HG03159 (cell line): ENCODE measurements around the gene MT1M.
"Not testable (repeated sequence)": the region's sequence is repeated elsewhere in the genome, so short reads cannot be mapped to it uniquely, and the experiment has no call there.

ENCODE experiments used
- ATAC-seq: cut with Tn5 transposase; IDR thresholded peaks from one replicate; pipeline ENCODE4 v1.9.1; 2021; ENCODE audit warnings: mild to moderate bottlenecking, moderate library complexity; ENCODE audit not compliant: unreplicated experiment

The MT1M gene

DNA sequence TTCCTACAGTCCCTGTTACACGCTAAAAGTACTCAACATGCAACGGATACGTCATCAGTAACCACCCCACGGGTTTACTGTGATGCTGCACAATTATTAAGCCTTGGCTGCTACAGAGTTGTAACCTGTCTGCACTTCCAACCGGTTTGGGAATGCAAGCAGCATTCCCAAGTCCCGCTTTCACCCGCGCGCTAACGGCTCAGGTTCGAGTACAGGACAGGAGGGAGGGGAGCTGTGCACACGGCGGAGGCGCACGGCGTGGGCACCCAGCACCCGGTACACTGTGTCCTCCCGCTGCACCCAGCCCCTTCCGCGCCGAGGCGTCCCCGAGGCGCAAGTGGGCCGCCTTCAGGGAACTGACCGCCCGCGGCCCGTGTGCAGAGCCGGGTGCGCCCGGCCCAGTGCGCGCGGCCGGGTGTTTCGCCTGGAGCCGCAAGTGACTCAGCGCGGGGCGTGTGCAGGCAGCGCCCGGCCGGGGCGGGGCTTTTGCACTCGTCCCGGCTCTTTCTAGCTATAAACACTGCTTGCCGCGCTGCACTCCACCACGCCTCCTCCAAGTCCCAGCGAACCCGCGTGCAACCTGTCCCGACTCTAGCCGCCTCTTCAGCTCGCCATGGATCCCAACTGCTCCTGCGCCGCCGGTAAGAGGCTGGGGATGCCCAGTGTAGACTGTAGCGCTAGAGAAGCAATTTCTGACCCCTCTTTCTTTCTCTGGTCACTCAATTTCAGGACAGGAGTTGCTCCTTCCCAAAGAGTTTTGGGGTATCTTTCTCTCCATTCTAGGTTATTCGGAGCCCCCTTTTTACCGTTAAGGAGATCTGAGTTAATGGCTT lies 24.2 kb upstream of the MT1M start, which contains the start of gene MT2A:
TSS of gene MT2A (plus strand) at position 542 of the 833 bp plus-strand sequence. CDS start at position 614, 72 bp downstream.
- peak; percentile 88 for ATAC-seq

DNA sequence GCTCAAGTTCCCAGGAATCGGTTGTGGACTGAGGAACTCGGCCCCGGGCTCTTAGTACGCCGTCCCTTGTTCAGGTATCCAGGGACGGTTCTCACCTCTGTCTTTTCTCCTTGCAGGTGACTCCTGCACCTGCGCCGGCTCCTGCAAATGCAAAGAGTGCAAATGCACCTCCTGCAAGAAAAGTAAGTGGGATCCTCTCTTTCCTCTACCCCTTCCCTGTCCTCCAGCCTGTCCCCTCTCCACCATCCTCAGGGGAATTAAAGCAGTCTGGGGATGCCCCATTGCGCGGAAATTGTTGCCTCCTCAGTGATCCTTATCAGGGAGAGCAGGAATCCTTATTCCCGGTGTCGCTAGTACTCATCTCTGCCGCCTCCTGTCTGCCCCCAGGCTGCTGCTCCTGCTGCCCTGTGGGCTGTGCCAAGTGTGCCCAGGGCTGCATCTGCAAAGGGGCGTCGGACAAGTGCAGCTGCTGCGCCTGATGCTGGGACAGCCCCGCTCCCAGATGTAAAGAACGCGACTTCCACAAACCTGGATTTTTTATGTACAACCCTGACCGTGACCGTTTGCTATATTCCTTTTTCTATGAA lies 23.5 kb upstream of the MT1M start:
- ATAC-seq, result no peak

DNA sequence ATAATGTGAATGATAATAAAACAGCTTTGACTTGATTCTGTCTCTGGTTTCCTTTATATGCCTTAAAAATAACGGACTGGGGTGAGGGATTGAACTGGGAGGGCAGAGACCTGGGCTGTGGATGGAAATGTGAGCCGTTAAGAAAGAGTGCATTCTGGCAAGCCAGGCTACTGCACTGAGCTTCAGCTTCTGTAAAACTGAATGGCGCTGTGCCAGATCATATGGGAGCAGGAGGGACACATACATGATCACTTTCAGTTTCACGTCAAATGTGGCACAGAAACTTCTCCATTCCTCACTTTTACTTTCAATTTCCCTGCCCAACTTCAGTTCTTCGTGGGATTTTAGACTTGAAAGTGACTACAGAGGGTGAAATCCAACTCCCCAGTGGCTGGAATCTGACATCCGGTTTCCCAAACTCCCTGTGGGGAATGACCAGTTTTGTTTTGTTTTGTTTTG lies 23.0 kb upstream of the MT1M start:
- ATAC-seq, result peak; percentile 51

DNA sequence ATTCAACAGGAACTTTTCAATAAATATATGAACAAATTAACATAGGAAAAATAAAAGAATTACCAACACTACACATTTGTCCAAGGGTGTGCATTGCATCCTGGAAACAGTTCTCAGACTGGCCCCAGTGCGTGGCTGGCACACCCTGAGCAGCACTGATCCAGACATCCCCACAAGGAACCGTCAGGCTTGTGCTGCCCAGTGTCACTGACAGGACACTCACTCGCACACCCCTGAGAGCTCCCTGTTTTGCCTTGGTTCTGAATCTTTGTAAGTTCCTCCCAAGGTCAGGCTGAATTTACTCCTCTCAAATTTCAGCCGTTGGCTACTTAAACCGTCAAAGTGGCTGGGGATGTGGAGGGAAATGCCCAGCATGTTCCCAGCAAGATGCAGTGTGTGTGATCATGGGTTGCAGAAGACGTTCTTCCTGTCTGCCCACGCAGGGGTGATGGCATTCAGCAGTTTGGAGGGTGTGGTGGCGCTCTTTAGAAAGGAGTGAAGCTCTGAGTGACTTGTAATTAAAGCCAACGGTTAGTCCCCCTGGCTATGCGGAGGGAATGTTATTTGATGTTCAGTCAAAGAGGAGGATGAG lies 22.3 kb upstream of the MT1M start:
- no peak for ATAC-seq

DNA sequence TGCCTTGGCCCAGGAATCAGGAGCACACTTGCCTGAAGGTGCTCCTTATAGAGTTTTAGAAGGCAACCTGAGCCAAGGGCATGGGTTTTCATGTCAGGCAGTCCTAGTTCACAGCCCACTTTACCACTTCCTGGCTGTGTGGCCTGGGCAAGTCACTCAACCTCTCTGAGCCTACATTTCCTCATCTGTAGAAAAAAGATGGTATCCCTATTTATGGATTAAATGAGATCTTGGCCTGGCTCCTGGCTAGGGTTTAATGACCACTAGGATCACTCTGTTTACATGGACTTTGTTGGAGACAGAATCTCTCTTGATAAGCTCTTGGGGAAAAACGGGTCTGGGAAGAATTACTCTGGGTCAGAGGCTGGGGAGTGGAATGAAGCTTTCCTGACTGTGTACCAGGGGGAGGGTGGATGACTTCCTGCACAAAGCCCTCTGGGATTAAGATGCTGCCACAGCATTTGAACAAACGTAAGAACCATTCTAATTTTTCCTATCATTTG lies 21.8 kb upstream of the MT1M start:
- no peak for ATAC-seq

DNA sequence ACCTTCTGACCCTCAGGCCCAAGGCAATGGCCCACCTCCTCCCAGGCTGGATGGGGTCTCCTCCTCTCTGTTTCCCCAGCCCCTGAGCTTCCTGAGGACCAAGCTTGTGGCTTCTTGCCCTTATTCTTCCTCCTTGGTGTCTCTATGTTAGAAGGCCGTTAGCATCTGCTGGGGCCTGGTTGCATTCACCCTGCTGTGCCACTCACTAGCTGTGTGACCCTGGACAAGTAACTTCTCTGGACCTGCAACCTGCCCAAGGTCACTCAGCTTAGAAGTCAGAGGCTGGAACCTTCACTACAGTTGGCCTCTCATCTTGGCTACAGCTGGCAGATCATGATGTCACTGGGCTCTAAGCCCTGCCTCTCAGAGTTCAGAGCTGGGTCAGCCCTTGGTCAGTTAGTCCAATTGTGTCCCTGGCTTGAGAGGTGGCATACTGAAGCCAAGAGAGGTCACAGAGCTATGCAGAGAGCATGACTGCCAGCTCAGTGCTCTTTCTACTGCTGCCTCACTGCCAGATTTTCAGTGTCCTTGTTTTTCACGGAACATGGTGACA lies 21.1 kb upstream of the MT1M start:
- ATAC-seq, result no peak

DNA sequence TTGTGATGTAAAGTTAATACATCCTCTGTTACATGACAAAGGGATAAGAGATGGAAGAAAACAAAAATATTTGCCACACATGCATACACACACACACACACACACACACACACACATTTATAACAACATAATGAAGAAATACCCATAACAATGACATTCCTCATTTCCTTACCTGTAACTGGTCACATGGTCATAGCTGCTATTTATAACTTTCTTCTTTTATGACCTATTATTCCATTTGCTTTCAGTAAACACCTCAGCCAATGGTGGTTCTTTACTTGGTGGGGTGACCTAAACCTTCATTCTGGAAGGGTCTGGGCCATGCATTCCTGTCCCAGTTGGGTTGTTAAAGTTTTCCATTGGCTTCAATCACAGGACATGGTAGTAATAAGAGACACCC lies 18.8 kb upstream of the MT1M start:
- no peak for ATAC-seq

DNA sequence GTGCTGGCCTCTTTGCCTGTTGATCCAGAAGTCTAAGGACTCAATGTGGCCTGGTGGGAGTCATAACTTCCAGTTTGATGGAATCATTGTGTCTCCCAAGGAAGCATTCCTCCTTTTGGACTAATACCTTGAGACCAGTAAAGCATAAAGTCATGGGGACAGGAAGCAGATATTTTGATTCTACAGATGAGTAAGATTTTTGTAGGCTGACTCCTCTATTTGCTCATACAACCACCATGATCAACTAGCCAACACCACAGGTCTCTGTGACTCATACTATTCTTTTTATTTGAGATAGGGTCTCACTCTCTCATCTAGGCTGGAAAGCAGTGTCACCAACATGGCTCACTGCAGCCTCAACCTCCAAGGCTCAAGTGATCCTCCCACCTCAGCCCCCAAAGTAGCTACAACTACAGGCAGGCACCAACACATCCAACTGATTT lies 17.9 kb upstream of the MT1M start:
- ATAC-seq, result no peak

DNA sequence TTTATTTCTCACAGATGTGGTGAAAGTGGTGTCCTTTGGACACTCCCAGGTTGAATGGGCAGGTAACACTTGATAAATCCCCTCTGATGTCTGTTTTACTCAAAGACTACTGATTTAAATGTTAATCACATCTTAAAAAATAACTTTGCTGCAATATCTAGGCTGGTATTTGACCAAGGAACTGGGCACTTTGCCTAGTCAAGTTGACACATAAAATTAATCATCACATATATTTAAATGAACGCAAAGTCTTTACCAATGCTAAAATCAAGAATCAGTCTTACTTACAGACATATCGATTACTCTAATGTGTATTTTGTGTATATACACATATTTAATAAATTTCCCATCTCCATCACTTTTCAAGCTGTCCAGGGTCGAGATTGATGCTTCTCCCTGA lies 17.1 kb upstream of the MT1M start:
- ATAC-seq, result no peak

DNA sequence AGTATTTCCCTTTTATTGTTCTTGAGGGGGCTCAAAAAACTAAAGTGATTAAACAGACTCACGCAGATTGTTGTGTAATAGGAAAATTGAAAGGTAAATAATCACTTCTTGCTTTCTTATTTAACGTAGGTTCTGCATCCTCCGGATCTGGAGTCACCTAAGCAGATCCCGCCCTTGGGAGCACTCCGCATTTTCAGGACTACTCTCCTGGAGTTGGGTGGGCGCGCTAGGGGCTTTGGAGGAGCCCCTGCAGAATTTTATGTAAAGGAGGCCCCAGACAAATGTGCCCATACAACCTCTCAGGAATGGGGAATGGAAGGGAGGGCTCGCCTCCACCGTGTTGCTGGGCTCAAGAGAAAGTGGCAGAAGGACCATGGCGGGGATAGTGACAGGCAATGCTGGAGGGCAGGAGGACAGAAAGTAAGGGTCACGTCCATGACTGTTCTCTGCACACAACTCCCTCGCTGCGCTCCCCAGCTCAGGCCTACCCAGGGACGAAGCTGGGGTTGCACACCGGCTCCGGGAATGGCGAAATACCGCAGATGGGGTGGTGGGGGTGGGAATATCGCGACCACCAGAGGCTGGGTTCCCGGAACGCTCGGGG lies 15.7 kb upstream of the MT1M start:
- ATAC-seq, result no peak

DNA sequence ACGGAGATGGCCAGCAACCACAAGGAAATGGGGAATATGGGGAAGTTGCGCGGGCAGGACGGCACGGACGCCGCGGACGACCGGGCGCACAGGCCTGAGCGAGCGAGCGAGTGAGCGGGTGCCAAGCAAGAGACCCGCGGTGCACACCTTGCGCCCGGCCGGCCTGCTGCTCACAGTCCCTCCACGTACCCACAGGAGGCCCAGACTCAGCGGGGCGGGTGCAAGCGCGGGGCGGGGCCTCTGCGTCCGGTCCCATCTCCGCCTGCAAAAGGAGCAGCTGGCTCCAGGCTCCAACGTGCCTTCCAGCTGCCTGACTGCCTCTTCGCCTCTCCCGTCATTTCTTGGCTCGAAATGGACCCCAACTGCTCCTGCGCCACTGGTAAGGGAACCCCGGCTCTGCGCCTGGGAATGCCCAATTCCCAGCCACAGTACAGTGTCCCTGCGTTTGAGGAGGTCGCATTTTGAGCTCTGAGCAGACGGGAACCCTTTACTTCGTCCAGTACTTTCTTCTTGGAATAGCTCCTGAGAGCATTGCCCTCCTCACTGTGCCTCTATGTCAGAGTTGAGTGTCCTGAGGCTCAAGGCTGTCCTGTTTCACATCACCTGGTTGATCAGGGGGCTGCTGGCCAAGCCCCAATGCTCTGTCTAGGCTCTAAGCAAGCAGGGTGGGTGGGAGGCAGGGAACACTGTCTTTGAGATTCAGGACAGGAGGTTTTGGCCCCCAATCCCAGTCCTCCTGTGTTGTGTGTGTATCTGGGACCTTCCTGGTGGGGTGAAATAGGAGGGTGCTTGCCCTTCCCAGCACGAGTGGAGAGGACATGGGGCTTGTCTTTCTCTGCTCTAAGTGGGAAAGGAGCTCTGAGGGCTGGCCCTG lies 15.0 kb upstream of the MT1M start:
- ATAC-seq, result no peak

DNA sequence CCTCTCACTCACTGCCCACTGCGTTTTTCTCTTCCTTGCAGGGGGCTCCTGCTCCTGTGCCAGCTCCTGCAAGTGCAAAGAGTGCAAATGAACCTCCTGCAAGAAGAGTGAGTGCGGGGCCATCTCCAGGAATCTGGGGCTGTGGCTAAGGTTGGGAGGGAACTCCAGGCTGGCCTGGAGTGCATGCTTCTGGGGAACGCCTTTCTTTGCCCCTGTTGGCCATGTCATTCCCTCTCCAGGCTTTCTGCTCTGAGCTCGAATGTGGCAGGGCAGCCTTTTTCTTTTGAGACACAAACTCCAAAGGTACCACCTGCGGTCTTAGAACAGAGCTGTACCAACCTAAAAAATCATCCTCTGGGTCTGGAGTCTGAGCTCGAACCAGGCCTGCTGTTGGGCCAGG lies 14.3 kb upstream of the MT1M start:
- ATAC-seq, result no peak

DNA sequence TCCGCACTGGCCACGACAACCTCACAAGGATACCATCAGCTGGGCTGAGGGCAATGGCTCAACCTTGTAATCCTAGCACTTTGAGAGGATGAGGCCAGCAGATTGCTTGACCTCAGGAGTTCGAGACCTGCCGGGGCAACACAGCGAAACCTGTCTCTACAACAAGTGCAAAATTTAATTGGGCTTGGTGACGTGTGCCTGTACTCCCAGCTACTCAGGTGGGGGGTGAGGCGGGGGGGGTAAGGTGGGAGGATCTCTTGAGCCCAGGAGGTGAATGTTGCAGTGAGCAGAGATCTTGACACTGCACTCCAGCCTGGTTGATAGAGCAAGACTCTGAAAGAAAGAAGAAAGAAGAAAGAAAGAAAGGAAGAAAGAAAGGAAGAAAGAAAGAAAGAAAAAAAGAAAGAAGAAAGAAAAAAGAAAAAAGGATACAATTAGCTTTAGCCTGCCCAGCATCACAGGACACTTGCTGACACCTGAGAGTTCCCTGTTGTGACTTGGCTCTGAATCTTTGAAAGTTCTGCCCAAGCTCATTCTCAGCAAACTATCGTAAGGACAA lies 12.0 kb upstream of the MT1M start:
- no peak for ATAC-seq

DNA sequence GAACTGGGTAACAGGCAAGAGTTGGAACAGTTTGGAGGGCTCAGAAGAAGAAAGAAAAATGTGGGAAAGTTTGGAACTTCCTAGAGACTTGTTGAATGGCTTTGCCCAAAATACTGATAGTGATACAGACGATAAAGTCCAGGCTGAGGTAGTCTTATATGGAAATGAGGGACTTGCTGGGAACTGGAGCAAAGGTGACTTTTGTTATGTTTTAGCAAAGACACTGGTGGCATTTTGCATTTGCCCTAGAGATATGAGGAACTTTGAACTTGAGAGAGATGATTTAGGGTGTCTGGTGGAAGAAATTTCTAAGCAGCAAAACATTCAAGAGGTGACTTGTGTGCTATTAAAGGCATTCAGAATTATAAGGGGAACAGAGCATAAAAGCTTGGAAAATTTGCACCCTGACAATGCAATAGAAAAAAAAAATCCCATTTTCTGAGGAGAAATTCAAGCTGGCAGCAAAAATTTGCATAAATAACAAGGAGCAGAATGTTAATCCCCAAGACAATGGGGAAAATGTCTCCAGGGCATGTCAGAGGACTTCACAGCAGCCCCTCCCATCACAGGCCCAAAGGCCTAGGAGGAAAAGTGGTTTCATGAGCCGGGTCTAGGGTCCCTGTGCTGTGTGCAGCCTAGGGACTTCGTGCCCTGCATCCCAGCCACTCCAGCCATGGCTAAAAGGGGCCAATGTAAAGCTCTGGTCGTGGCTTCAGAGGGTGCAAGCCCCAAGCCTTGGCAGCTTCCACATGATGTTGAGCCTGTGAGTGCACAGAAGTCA lies 10.6 kb upstream of the MT1M start:
- not testable (repeated sequence) for ATAC-seq

DNA sequence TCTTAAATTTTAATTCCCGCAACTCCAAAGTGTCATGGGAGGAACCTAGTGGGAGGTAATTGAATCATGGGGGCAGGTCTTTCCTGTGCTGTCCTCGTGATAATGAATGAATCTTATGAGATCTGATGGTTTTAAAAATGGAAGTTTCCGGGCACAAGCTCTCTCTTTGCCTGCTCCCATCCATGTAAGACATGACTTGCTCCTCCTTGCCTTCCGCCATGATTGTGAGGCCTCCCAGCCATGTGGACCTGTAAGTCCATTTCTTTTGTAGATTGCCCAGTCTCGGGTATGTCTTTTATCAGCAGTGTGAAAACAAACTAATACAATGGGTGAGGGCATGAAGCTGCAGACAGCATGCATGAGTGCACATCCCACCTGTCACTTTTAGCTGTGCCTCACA lies 9.3 kb upstream of the MT1M start:
- not testable (repeated sequence) for ATAC-seq

DNA sequence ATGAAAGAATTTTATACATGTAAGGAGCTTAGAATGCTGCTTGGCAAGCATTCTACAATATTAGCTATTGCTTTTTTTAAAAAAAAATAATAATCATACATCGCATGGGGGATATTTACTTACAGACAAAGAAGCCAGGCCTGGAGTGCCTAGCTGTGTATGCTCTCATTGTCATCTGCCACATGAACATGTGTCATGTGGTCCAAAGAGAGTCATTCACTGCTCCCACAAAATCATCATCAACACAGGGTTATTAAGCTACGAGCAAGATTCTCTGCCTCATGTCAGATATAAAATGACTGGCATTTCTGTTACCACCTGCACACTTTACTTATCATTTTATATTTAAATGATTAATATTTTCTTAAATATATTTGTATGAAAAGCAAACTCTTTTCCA lies 8.8 kb upstream of the MT1M start:
- ATAC-seq, result no peak

DNA sequence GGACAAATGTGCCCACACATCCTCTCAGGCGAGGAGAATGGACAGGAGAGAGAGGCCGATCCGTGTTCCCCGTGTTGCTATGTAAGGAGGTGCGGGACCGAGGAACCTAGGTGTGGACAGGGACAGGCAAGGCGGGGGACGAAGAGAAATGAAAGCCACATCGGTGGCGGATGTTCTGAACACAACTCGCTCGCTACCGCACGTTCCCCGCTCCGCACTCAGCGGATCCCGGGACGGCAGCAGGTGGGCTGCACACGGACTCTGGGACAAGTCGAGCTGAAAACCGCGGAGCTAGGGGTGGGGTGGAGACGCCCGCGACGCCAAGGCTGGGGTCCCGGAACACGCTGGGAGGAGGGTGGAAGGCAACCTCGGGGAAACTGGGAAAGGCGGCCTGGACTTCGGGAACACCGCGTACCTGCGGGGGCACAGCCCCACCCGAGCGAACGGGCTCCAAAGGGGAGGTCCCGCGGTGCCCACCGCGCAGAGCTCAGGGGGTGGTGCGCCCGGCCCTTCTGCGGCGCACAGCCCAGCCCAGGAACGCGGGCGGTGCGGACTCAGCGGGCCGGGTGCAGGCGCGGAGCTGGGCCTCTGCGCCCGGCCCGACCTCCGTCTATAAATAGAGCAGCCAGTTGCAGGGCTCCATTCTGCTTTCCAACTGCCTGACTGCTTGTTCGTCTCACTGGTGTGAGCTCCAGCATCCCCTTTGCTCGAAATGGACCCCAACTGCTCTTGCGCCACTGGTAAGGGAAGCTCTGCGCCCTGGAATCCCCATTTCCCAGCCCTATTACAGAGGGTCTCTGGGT lies 7.1 kb upstream of the MT1M start, which contains the start of gene MT1E:
TSS of gene MT1E (plus strand) at position 642 of the 803 bp plus-strand sequence. CDS start at position 713, 71 bp downstream.
- ATAC-seq, result no peak
